Measurements from ENCODE around the gene KCNG2. TPM values are rescaled to one million over a fixed set of nuclear protein-coding genes. Genes with fewer than 3 reads are reported as not detected.

The KCNG2 gene
- total and polyA plus RNA-seq, 9 of the 15 experiments (the other 6 are each of a cell fraction or from before 2014, with no cell fraction given): not detected

DNA sequence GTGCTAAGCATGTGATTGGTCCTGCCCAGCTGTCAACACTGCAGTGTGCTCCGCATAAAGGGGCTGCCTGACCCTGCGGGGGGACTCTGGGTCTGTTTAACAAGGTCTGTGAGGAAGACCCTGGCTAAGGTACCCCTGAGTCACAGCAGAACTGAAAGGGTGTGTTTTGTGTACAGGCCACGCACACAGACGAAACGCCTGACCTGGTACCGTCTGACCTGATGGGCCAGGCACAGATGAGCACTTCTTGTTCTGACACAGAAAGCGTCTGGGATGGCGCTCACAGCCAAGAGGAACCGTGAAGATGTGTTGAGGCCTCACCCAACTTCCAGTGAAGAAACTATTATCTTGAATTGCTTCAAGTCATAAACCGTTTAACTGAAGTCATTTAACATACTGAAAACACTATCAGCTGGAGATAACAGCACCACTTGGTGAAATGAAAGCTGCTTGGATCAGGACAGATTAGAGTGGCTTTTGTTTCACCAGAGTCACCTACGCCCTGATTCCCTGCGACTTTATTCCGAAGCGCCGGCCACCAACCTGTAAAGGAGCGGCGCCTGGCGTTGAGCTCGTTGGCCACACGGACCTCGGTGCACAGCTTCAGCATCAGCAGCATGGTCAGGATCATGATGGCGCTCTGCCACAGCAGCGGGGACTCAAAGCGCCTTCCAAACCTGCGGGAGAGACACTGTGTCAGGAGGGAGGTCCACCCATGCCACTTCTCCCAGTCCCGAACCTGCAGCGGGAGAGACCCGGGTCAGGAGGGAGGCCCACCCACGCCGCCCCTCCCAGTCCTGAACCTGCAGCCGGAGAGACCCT, 145.3 kb downstream of the KCNG2 start (continued):
- TF ChIP-seq CTCFL (IDR thresholded peaks at IDR 0.05; ENCODE audit: borderline replicate concordance, insufficient read depth, low read depth, low read length, poor library complexity, severe bottlenecking) (no peak), TEAD4 (IDR thresholded peaks at IDR 0.05; ENCODE audit: low read length) (0 out of 2 replicates have a peak, but pooled peaks have one; percentile 30), TEAD4 (CRISPR knock-in tag; IDR thresholded peaks at IDR 0.05; ENCODE audit: borderline replicate concordance) (no peak), RCOR1 (IDR thresholded peaks at IDR 0.05; ENCODE audit: borderline replicate concordance in 1 of 2, low read depth in 2 of 2, low read length in 2 of 2) (peak in 1 of 2 experiments; percentile 80; a peak in 1 of 4 replicates), TCF3 (CRISPR knock-in tag; IDR thresholded peaks at IDR 0.05) (peak; percentile 75), NCOR1 (IDR thresholded peaks at IDR 0.05) (peak; percentile 38; the same call in 1 of the 2 replicates), SP1 (CRISPR knock-in tag; IDR thresholded peaks at IDR 0.05) (0 out of 2 replicates have a peak, but pooled peaks have one; percentile 17), CBFA2T3 (IDR thresholded peaks at IDR 0.05) (peak; percentile 66), SOX6 (IDR thresholded peaks at IDR 0.05) (peak; percentile 50; the same call in 1 of the 2 replicates), SMARCB1 (IDR thresholded peaks at IDR 0.05; ENCODE audit: insufficient read length, low read depth) (no peak), TAL1 (IDR thresholded peaks at IDR 0.05) (peak; percentile 26; the same call in 1 of the 2 replicates)

Measured in K562 (cell line).